HG03097 (cell line): Measurements from ENCODE around the gene AXL.

Experiments used
- ATAC-seq: cut with Tn5 transposase; IDR thresholded peaks from one replicate; pipeline ENCODE4 v1.9.1; 2021; ENCODE audit not compliant: unreplicated experiment, low FRiP score

Gene AXL

DNA sequence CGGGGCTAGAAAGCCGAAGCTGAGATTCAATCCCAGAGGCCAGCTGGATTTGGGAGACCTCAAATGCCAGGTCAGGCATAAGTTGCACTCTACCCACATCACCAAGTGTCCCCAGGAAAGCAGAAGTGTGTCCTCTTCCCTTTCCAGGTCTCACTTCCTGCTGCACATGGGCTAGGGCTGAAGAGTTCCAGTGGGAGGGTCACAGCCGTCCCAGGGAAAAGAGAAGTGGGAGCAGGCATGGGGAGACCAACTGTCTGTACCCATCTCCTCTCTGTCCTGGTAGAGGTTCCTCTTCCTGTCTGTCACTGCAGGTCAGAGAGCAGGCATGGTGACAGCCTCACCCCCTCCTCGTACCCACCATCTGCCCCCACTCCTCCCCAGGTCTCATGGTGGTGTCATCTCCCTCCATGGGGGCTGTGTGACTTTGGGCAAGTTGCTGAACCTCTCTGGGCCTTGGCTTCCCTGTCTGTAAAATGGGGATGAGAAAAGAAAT is 14.8 kb downstream of the AXL start:
- ATAC-seq: no peak

DNA sequence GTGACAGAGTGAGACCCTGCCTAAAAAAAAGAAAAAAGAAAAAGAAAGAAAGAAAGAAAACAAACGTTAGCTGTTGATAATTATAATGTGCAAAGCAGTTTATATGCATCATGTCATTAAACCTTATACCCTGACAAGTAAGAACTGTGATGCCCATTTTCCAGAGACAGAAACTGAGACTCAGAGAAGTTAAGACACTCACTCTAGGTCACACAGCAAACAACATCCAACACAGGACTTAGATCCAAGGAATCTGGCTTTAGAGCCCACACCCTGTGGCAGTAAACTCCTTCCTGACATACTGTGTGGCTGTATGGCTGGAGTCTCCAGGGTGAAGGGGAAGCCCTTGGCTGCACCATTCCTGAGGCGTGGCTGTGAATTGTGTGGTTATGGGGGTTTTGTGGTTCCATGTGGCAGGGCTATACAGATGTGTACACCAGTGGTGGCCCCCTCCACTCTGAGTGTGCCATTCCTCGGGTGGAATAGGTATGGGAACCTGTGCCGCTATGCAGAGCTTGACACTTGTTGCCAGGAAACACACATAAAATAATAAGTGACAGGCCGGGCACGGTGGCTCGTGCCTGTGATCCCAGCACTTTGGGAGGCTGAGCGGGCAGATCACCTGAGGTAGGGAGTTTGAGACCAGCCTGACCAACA is 15.6 kb downstream of the AXL start:
- ATAC-seq: no peak

DNA sequence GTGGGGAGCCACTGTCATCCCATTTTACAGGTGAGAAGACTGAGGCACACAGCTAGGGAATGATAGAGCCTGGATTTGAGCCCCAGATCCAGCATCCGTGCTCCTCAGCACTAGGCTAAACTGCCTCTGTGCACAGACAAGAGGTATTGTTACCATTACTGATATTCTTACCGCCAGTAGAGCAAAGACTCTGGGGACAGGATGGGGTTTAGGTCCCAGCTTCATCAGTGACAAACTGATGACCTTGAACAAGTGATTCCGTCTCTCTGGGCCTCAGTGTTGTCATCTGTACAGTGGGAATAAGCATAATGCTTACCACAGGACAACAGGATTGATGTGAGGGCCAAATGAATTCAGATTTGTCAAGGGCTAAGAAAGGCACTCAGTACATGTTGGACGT is 16.5 kb downstream of the AXL start:
- no peak for ATAC-seq

DNA sequence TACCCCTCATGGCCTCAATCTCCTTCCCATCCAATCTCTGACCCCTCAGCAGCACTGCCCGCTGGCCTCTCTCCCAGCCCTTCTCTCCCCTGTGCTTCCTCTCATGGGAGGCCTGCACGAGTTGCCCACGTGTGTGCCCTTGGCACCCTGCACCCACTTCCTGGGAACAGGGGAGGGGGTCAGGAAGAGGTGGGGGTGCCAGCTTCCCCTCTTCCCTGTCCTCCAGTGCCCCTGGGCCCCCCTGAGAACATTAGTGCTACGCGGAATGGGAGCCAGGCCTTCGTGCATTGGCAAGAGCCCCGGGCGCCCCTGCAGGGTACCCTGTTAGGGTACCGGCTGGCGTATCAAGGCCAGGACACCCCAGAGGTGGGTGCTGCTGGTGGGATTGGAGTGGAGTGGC is 19.2 kb downstream of the AXL start:
- ATAC-seq: no peak

DNA sequence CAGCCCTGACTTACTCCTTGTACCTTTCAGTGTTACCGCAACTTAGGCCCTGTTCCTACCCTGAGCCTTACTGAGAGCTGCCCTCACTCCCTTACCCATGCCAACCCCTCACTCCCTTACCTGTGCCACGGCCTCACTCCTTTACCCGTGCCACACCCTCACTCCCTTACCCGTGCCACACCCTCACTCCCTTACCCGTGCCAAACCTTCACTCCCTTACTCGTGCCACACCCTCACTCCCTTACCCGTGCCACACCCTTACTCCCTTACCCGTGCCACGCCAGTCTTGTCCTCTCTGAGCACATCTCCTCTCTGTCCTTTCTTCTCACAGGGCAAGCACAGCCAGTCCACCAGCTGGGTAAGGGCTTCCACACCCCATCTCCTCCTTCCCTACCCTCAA is 20.3 kb downstream of the AXL start:
- no peak for ATAC-seq

DNA sequence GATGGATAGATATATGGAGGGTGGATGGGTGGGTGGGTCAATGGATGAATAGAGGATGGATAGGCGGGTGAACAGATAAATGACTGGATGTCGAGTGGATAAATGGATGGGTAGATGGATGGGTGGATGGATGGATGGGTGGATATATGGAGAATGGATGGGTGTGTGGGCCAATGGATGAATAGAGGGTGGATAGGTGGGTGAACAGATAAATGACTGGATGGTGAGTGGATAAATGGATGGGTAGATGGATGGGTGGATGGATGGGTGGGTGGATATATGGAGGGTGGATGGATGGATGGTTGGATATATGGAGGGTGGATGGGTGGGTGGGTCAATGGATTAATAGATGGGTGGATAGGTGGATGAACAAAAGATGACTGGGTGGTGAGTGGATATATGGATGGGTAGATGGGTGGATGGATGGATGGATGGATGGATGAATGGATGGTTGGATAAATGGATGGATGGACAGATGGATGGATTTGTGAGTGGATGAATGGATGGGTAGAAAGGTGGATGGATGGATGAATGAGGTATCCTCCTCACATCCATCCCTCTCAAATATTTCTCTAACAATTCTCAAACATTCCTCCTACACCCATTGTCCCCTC is 21.0 kb downstream of the AXL start:
- ATAC-seq: no peak

DNA sequence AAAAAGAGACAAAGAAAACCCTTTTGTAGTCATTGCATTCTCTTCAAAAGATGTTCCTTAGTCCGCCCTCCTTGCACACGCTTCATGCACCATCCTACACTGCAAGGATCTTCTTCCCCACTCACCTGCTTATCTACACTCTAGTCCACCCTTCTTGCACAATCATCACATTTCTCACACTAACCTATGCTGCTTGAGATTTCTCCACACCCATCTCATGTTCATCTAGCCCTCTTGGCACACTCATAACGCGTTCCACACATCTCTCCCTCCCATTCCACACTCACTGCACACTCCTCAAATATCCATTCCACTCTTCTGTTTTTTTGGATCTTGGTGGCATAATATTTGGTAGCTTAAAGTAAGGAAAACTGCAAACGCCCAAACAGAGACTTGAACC is 22.8 kb downstream of the AXL start:
- no peak for ATAC-seq

DNA sequence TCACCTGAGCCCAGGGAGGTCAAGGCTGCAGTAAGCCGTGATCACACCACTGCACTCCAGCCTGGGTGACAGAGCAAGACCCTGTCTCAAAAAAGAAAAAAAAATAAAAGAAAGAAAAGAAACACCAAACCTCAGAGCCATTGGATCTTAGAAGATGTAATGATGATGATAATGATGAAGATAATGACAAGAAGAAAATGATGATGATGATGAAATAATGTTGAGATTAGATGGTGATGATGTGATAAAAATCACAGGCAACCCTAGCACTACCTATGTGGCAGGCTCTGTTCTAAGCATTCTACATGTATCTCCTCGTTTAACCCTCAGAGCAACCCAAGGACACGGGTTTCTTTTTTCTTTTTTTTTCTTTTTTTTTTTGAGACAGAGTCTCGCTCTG is 25.1 kb downstream of the AXL start:
- ATAC-seq: no peak

DNA sequence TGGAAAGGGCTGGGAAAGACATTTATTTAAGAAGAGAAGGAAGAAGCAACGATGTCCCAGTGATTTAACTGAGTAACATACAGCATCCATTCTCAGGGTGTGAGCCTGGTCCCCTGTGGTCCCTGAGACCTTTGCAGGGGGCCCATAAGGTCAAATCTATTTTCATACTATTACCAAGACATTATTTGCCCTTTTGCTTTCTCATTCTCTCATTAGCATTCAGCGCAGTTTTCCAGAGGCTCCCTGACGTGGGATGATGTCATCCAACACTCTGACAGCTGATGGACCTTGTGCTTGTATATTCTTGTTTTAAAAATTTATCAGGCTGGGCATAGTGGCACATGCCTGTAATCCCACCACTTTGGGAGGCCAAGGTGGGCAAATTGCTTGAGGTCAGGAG is 26.8 kb downstream of the AXL start:
- ATAC-seq: no peak

DNA sequence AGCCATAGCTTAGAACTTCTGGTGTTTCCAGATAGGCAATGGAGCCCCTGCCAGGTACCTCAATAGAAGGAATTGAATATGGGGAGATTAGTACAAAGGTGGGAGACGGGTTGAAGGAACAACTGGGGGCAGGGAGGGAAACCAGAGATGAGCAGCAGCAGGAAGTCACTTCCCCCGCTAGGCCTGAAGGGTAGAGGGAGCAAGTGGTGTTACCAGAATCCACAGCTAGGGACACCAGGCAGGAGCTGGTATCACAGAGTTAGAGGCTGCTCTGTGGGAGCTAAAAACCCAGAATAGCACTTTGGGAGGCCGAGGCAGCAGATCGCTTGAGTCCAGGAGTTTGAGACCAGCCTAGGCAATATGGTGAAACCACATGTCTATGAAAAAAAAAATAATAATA is 29.9 kb downstream of the AXL start:
- ATAC-seq: no peak

DNA sequence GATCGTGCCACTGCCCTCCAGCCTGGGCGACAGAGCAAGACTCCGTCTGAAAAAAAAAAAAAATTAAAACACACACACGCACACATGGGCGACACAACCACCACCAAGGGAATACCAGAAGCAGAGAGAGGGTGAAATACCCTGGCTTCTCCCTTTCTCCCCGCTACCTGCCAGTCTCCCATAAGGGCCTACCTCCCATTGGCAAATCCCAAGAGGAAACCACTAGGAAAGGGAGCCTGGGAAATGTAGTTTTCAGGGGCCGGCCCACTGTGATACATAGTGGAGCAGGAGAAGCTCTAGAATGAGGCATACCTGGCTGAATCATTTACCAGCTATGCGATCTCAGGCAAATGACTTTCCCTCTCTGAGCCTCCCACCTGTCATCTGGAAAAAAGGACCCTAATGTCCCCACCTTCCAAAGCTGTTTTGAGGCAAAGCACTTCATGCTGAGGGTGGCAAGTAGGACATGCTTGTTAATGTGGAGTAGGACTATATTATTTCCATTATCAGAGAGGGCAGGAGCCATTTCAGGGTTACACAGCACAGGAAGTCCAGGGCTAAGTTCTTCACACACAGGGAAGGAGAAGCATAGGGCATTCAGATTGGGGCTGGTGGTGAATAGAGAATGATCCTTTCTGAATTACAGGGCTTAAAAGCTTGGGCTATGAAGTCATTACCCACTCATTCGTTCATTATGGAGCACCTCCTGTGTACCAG is 30.8 kb downstream of the AXL start:
- no peak for ATAC-seq

DNA sequence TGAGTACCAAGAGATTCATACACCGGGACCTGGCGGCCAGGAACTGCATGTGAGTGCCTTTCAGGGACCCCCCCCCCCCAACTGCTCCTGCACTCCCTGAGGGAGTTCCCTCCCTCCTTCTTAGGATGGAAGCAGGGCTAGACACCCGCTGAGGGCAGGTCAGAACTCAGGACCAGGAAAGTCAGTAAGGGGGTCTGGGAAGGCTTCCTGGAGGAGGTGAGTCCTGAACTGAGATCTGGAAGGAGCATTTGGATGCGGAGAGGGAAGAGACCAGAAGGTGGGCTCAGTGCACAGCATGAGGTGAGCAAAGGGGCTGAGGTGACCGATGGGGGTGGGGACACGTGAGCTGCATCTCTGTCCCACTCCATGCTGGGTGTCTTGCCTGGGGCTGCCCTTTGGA is 34.6 kb downstream of the AXL start:
- ATAC-seq: no peak

DNA sequence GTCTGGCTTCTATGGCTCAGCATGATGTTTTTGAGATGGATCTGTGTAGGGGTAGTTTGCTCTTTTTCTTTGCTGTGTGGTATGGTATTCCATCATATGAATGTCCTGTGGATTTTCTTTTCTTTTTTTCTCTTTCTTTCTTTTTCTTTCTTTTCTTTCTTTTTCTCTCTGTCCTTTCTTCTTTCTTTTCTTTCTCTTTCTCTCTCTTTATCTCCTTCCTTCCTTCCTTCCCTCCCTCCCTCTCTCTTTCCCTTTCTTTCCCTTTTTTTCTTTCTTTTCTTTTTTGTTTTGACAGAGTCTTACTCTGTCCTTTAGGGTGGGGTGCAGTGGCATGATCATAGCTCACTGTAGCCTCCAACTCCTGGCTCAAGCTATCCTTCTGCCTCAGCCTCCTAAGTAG is 36.1 kb downstream of the AXL start:
- ATAC-seq: no peak

DNA sequence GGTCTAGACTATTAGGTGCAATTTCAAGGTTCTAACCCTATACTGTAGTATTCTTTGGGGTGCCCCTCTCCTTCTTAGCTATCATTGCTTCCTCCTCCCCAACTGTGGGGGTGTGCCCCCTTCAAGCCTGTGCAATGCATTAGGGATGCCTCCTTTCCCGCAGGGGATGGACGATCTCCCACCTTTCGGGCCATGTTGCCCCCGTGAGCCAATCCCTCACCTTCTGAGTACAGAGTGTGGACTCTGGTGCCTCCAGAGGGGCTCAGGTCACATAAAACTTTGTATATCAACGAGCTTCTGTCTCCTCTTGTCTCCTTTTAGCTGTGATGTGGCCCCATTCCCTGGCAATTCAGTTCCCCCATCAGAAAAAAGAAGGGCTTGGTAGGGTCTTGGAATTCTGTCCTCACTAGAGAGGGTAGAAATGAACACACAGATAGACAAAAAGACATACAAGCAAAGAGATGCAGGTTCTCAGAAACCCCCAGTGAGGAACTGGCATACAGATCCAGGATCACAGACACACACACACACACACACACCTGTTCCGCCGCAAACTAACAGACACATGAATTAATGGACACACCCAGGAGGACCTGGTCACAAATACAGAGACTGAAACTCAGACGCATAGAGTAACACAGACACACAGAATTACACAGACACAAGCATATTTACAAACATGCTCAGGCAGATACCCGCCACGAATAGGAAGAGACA is 42.6 kb downstream of the AXL start:
- ATAC-seq: no peak

DNA sequence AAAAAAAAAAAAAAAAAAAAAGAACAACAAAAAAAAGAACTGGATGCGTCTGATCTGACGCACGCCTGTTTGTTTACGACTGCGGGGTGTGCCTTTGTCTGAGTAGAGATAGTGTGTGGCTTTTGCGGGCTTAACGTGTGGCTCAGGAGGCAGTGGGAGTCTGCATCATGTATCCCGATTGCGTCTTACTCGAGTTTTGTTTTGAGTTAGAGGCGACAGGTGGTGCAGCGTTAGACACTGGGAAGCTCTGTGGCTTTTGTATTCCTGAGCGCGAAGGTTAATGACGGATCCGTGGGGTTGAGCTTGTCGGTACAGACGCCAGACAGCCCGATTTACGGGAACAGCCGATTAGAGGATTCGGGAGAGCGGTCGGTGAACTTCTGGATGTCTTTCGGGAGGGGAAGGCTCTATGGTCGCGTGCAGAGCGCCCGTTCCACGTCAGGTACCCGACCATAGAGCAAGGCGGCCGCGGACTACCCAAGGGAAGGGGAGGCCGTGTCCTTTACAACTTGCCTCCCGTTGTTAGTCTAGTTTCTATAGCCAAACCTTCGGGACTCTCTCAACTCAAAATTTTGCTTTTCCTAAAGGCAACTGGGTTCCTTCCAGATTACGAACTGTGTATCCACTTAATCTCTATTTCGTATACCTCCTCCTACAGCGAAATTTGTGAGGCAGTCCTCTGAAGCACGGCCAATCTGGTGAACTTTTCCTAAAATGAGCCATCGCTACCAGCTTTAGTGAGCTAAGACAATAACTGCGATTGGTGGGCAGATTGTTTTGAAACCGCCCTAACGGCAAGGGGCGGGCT is 44.2 kb downstream of the AXL start:
- ATAC-seq: peak; percentile 14

DNA sequence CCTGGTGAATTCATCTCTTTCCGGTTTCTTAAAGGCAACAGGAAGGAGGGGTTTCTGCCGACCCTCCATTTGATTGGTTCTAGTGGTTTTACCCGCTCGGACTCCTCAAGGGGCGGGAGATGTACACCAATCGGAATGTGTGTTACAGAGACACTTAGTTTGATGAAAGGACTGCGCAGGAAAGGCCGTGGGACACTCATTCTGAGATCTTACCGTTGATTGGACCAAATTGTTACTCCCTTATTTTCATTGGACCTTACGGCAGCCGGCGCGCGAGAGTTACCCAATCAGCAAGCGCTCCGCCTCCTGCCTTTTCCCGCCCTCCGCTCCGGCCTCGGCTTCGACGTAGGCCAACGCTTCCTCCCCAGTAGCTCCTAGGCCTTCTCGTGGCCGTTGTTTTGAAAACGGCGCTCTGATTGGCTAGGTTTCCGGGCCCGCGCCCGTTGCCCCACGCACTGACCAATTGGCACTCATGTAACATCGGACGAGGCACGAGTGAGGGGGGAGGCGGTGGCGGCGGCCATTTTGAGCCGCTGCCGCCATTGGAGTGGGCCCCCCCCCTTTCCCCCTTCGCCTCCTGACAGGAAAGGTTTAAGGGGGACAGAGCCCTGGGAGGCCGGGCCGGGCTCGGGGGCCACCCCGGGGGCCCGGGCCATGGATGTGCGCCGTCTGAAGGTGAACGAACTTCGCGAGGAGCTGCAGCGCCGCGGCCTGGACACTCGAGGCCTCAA is 45.0 kb downstream of the AXL start, which contains the start of gene HNRNPUL1:
Gene HNRNPUL1 (plus strand): TSS at position 523 of the 731 bp plus-strand sequence. CDS start 132 bp downstream, at position 655.
- ATAC-seq: peak; percentile 70

DNA sequence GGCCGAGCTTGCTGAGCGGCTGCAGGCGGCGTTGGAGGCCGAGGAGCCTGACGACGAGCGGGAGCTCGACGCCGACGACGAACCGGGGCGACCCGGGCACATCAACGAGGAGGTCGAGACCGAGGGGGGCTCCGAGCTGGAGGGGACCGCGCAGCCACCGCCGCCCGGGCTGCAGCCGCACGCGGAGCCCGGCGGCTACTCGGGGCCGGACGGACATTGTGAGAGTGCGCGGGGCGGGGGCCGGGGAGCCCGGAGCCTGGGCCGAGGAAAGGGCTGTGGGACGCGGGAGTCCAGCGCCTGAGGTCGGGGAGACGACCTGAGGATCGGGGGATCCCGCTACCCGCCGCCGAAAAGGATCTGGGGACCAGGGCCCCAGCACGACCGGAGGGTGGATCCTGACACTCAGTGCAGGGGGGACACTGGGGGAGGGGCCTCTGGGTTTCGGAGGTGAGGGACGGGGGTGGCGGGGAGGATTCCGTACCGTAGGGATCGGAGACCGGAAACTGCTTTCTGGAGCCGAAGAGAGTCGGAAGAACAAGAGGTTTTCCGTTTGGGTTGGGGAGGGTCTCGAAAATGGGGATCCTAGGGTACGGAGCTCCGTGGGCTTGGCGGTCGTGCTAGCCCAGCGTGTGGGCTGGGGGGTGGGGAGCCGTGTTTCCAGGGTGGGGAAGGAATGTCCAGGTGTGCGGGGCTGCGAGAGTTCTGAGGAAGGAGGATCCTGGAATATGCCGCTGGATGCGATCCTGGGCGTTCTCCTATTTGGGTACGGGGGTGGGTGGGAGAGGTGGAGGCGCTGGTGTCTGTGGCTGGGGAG is 45.8 kb downstream of the AXL start:
- ATAC-seq: no peak

DNA sequence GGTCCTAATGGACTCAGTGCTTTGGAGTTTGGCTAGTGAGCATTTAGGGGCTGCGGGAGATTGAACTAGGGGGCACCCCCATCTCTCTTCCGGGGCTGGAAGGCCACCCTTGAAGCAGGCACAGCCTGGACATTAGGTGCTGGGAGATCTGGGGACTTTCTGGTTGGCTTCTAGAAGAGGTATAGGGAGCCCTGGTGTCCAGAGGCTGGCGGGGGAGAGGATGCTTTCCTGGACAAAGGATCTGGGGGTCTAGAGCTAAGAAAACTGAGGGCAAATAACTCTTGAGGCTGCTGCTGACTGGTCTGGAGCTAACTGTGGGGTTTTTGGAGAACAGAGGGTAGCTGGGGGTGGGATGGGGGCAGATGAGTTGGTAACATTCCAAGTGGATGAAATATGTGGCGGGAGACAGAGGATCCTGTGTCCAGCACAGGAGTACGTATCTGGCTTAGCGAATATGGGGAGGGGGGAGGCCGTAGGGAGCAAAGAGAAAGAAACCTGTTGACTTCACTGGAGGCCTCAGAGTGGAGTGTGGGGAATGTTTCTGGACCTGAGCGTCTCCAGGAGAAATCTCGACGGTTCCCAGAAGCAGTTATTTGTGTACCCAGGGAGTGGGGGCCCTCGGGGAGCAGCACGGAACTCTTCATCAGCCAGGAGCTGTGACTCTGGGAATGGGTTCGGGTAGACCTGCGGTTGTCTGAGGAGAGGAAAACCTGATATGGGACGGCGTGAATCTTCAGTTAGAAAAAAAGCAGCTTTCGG is 46.6 kb downstream of the AXL start:
- ATAC-seq: no peak
